Measurements from ENCODE around the gene YY1.

GRCh38 chr14:100236881-100237280, 2.1 kb upstream of the YY1 start:
- TF ChIP-seq EP300 (IDR thresholded peaks at IDR 0.05) (no peak), POLR2AphosphoS5 (IDR thresholded peaks at IDR 0.05) (no peak), POLR2A (IDR thresholded peaks at IDR 0.05) (no peak)
- TF ChIP-seq, protein P1, sequence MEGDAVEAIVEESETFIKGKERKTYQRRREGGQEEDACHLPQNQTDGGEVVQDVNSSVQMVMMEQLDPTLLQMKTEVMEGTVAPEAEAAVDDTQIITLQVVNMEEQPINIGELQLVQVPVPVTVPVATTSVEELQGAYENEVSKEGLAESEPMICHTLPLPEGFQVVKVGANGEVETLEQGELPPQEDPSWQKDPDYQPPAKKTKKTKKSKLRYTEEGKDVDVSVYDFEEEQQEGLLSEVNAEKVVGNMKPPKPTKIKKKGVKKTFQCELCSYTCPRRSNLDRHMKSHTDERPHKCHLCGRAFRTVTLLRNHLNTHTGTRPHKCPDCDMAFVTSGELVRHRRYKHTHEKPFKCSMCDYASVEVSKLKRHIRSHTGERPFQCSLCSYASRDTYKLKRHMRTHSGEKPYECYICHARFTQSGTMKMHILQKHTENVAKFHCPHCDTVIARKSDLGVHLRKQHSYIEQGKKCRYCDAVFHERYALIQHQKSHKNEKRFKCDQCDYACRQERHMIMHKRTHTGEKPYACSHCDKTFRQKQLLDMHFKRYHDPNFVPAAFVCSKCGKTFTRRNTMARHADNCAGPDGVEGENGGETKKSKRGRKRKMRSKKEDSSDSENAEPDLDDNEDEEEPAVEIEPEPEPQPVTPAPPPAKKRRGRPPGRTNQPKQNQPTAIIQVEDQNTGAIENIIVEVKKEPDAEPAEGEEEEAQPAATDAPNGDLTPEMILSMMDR (IDR thresholded peaks at IDR 0.05) = no peak

Measured in upper lobe of left lung (tissue), 4 donors.